Esophagus squamous epithelium (tissue), 5 donors: ENCODE results near the gene RNF149. TPM values are rescaled to one million over a fixed set of nuclear protein-coding genes. Genes with fewer than 3 reads are reported as not detected.
"Not testable (repeated sequence)": the region's sequence is repeated elsewhere in the genome, so short reads cannot be mapped to it uniquely, and the experiment has no call there.

Source experiments
- DNase-seq: peaks from one replicate; lab custom pipeline; 2025; lab: John Stamatoyannopoulos, UW
- H3K27ac ChIP-seq, 4 donors: fragments of 200-600 bp; sonication (generic); one replicate each; pipeline ENCODE4 v1.5.1; 2016 to 2019; ENCODE audit warnings: mild to moderate bottlenecking in 1 of 4
- H3K27me3 ChIP-seq, 4 donors: fragments of 200-600 bp; sonication (generic); 1 replicate in 3 of 4; 2 replicates in 1 of 4; pipeline versions ENCODE4 v1.5.1 to v1.6.0; 2017 to 2021; ENCODE audit warnings: antibody characterized with exemption in 1 of 4
- H3K36me3 ChIP-seq, 3 donors: fragments of 200-600 bp; sonication (generic); one replicate each; pipeline ENCODE4 v1.5.1; 2016 to 2019
- H3K4me1 ChIP-seq, 3 donors: fragments of 200-600 bp; sonication (generic); one replicate each; pipeline ENCODE4 v1.5.1; 2017 to 2019
- H3K4me3 ChIP-seq, 4 donors: fragments of 200-600 bp; sonication (generic); 1 replicate in 3 of 4; 2 replicates in 1 of 4; pipeline ENCODE4 v1.5.1; 2016 to 2019; ENCODE audit warnings: mild to moderate bottlenecking in 2 of 4, moderate library complexity in 1 of 4
- H3K9me3 ChIP-seq, 3 donors: fragments of 200-600 bp; sonication (generic); one replicate each; pipeline ENCODE4 v1.5.1; 2016 to 2019
- POLR2A ChIP-seq, 4 donors: fragments of 450-650 bp; IDR thresholded peaks; one replicate each; pipeline ENCODE4 v1.6.1; 2017; ENCODE audit warnings: antibody characterized with exemption in 4 of 4, mild to moderate bottlenecking in 4 of 4, moderate library complexity in 3 of 4
- WGBS, 2 donors: methylation state at CpG; one replicate each; pipeline ENCODE4 v1.1.5; 2018; 5-methylcytosine and 5-hydroxymethylcytosine counted together
- intact Hi-C: fragments of 100-400 bp; cut with DNase I; formaldehyde crosslinking; loops from one replicate; pipeline ENCODE4 v1.15.0; 2022
- total RNA-seq, 4 donors: library from RNA; depleted of rRNA; stranded (reverse); fragments of >200 nt; gene quantifications; one replicate each; pipeline ENCODE4 v1.1.0, GENCODE V29; 2016
- TF ChIP-seq, protein P1 (sequence below), 6 experiments: fragments of 450-650 bp in 4 of 6; fragments of 200-600 bp in 2 of 6; sonication (generic) in 2 of 6; IDR thresholded peaks; one replicate each; pipeline ENCODE4 v1.5.1; 2016 to 2019; ENCODE audit warnings: antibody characterized with exemption in 6 of 6, mild to moderate bottlenecking in 4 of 6, moderate library complexity in 4 of 6
- donor health status: DM: yes; HTN: yes; CAD: no.

Gene RNF149
- total RNA-seq, 4 donors from 2014 or later: 80.3 to 117 (median 110) TPM

DNA sequence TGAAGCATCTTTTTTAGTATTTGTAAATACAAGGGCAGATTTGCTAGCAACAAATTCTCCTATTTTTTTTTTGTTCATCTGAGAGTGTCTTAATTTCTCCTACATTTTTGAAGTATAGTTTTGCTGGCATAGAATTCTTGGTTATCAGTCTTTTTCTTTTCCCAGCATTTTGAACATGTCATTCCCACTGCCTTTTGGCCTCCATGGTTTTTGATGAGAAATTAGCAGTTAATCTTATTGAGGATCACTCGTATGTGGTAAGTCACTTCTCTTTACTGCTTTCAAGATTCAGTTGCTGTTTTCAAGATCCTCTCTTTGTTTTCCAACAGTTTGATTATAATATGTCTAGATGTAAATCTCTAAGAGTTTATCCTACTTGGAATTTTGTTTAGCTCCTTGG is 16.9 kb upstream of the RNF149 start:
- Histone ChIP-seq H3K27me3 (no peaks in the 10 kb centered on the region), H3K4me1 (peaks cover 21 to 48% (median 26%) of the 10 kb centered on the region in 3 donors), H3K36me3 (no peaks in the 10 kb centered on the region), H3K27ac (no peak overlapping the region), H3K9me3 (peaks cover 0 to 5% (median 0%) of the 10 kb centered on the region in 3 donors), H3K4me3 (no peak overlapping the region)
- no peak for DNase-seq
- 89 to 92% methylated on average over 1 of the region's 1 CpG for WGBS, 2 donors
- intact Hi-C loops: no loop called here
- TF ChIP-seq POLR2A (IDR thresholded peaks at IDR 0.05): no peak
- TF ChIP-seq, protein P1, sequence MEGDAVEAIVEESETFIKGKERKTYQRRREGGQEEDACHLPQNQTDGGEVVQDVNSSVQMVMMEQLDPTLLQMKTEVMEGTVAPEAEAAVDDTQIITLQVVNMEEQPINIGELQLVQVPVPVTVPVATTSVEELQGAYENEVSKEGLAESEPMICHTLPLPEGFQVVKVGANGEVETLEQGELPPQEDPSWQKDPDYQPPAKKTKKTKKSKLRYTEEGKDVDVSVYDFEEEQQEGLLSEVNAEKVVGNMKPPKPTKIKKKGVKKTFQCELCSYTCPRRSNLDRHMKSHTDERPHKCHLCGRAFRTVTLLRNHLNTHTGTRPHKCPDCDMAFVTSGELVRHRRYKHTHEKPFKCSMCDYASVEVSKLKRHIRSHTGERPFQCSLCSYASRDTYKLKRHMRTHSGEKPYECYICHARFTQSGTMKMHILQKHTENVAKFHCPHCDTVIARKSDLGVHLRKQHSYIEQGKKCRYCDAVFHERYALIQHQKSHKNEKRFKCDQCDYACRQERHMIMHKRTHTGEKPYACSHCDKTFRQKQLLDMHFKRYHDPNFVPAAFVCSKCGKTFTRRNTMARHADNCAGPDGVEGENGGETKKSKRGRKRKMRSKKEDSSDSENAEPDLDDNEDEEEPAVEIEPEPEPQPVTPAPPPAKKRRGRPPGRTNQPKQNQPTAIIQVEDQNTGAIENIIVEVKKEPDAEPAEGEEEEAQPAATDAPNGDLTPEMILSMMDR (IDR thresholded peaks at IDR 0.05): no peak

- H3K27ac ChIP-seq, H3K27me3 ChIP-seq, H3K4me3 ChIP-seq, H3K9me3 ChIP-seq, H3K4me1 ChIP-seq, H3K36me3 ChIP-seq, intact Hi-C loops, DNase-seq: not testable (repeated sequence)
- WGBS, 2 donors: 89 to 94% methylated on average over 6 of the region's 6 CpGs
Observed at GRCh38 chr2:101316568-101316967, 8.1 kb upstream of the RNF149 start.

DNA sequence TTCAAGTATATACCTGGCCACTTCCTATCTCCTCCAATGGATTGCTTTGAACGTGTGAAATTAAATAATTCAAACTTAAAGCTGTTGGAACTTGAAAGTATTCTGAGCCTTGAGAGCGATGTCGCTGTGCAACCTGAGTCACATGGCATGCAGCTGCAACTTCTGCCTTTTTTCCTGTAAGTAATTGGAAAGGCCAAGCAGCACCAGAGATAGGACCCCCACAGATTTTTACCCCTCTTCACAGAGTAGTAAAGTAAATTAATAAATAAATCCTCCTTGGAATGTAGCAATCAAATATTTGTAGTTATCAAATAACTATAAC is 3.2 kb upstream of the RNF149 start:
- Histone ChIP-seq H3K27ac (peak overlapping the region in 2 of 4 donors; percentile 14 to 93), H3K4me3 (no peak overlapping the region), H3K27me3 (no peaks in the 10 kb centered on the region), H3K4me1 (peaks cover 16 to 39% (median 20%) of the 10 kb centered on the region in 3 donors), H3K9me3 (no peaks in the 10 kb centered on the region), H3K36me3 (no peaks in the 10 kb centered on the region)
- WGBS, 2 donors: 32 to 59% methylated on average over 3 of the region's 3 CpGs
- intact Hi-C loops: no loop called here
- no peak for TF ChIP-seq POLR2A (IDR thresholded peaks at IDR 0.05)
- TF ChIP-seq, protein P1 (IDR thresholded peaks at IDR 0.05): no peak
- DNase-seq: no peak

DNA sequence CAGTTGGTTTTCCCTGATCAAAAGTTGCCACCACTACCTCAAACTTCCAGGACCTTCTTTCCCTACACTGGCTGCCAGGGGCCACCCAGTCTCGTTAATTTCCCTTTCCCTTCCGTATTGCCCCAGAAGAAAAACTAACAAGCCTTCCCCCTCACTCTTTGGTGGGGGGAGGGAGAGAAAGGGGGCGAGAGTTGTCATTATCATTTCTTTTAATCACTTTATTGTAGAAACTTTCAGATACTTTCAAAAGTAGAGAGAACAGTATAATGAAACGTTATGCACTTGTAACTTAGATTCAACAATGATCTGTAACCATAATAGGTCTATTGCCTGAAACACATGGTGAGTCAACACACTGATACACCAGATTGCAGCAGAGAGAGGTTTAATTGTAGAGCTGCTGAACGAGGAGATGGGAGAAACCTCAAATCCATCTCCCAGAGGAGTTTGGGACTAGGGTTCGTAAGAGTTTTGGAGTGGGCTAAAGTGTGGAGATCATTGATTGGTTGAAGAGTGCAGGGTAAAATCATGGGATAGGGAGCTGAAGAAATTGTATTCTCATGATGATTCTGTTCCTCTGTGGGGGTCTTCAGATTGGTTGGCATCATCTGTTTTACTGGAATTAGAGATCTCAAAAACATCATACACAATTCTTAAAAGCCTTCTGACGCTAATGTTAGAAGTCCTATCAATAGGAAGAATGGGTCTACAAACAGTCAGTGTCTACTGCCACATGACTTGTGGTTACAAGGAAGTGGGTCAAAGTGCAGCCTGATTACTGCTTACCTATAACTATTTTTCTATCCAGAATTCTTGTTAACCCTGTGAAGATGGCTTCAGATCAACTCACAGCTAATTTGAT is 2.6 kb upstream of the RNF149 start:
- Histone ChIP-seq H3K36me3 (no peaks in the 10 kb centered on the region), H3K4me1 (peaks cover 21 to 45% (median 21%) of the 10 kb centered on the region in 3 donors), H3K9me3 (no peaks in the 10 kb centered on the region), H3K27ac (peak overlapping the region; percentile 14 to 97 (median 74)), H3K27me3 (no peaks in the 10 kb centered on the region), H3K4me3 (no peak overlapping the region)
- 69 to 70% methylated on average over 7 of the region's 7 CpGs for WGBS, 2 donors
- TF ChIP-seq, protein P1 (IDR thresholded peaks at IDR 0.05): no peak
- TF ChIP-seq POLR2A (IDR thresholded peaks at IDR 0.05): no peak
- intact Hi-C loops: no loop called here
- DNase-seq: no peak

GRCh38 chr2:101310090-101310833 is 1.8 kb upstream of the RNF149 start:
- peaks cover 29 to 53% (median 29%) of the 10 kb centered on the region in 3 donors for H3K4me1 ChIP-seq
- DNase-seq: no peak
- no peaks in the 10 kb centered on the region for H3K9me3 ChIP-seq
- no peaks in the 10 kb centered on the region for H3K27me3 ChIP-seq
- TF ChIP-seq, protein P1 (IDR thresholded peaks at IDR 0.05): no peak
- TF ChIP-seq POLR2A (IDR thresholded peaks at IDR 0.05): no peak
- no peaks in the 10 kb centered on the region for H3K36me3 ChIP-seq
- no peak overlapping the region for H3K4me3 ChIP-seq
- intact Hi-C loops: no loop called here
- H3K27ac ChIP-seq: peak overlapping the region; percentile 55 to 97 (median 94)
- 41 to 66% methylated on average over 10 of the region's 10 CpGs for WGBS, 2 donors
